HG03342 (cell line): ENCODE measurements around the gene C10orf71.

Source experiments
- ATAC-seq: cut with Tn5 transposase; IDR thresholded peaks from one replicate; pipeline ENCODE4 v1.9.1; 2021; ENCODE audit warnings: mild to moderate bottlenecking, moderate library complexity; ENCODE audit not compliant: unreplicated experiment

Gene C10orf71

GRCh38 chr10:49370326-49371100 lies 71.5 kb downstream of the C10orf71 start:
- ATAC-seq: no peak

- no peak for ATAC-seq
These were observed 73.0 kb downstream of the C10orf71 start for GRCh38 chr10:49371967-49372366.

DNA sequence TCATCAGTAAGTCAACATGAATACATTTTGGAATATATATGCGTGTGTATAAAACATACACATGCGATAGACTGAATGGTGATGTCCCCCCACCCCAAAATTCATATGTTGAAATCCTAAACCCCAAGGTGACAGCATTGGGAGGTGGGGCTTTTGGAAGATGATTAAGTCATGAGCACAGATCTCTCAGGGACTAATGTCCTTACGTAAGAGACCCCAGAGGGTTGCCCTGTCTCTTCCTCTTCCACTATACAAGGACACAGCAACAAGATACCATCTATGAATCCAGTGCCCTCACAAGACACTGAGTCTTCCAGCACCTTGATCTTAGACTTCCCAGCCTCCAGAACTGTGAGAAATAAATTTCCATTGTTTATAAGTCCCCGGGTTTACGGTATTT lies 74.4 kb downstream of the C10orf71 start:
- no peak for ATAC-seq

DNA sequence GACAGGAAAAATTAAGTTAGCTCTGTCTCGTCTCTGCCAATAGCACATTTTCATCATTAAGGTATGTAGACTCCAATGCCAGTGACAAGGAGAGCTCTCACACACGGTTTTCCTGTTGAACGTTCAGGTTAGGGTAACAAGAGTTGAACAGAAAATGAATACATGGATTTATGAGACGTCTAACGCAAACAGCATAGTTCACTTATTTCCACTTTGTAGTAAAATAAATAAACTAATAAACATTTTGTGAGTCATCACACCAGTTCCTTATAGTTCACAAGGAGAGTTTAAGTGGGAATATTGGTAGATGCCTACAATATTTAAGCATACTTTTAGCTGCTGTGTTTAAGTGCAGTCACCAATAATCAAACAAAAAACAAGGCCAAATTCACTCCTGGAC lies 75.8 kb downstream of the C10orf71 start:
- ATAC-seq: no peak

GRCh38 chr10:49375611-49376010 lies 76.6 kb downstream of the C10orf71 start:
- no peak for ATAC-seq
